ENCODE data around the gene TWIST2.

TWIST2 gene

DNA sequence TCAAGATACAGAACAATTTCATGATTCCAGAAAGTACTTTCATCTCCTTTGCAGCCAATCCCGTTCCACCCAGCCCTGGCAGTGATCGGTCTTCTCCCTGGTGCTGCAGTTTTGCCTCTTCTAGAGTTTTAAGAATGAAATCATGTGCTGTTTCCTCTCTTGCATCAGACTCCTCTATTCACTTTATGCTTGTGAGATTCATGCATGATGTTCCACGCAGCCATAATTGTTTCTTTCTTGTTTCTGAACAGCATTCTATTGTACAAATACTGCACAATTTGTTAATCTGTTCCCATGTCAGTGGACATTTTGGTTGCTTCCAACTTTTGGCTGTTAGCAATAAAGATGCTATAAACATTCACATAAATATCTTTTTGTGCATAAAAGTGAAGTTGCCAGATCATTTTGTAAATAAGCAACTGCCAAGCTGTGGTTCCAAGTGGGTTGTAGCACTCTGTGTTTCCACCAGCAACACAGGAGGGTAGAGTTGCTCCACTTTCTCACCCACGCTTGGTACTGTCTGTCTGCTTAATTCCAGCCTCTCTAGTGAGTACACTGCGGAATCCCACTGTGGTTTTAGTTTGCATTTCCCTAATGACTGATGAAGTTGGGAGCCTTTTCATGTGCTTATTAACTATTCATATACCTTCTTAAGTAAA lies 104.5 kb downstream of the TWIST2 start:
- DNase-seq, result peak in 1 of 51 donors; percentile 22

DNA sequence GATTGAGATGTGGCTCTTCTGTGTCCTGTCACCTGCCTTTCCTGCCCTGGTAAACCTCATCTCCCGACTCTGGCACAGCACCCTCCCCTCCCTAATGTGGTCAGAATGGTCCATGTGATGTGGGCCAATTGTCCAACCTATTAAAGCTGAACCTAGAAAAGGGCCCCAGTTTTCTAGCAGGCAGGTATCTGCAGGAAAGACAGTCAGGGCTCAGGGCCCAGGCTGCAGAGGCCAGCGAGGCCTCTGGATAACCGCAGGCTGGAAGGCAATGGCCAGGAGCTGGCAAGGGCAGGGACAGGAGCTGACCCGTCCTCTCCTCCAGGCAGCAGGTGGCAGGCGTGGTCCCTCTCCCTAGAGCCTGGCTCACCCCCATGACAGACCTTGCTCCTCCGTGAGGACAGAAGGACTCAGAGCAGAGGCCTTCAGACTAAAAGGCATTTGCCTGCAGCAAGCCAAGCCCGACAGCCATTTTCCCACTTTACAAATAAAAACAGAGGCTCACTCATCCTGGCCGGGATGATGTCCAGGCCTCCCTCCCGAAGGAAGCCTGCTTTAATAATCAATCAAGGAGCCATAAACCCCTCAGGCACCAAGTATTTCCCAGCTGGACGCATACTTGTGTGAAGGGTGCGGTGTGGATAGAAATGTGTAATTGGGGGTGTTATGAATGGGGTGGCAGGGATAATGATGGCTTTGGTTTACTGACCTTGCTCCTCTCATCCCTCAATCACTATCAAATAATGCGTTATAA lies 107.1 kb downstream of the TWIST2 start:
- DNase-seq, result no peak

DNA sequence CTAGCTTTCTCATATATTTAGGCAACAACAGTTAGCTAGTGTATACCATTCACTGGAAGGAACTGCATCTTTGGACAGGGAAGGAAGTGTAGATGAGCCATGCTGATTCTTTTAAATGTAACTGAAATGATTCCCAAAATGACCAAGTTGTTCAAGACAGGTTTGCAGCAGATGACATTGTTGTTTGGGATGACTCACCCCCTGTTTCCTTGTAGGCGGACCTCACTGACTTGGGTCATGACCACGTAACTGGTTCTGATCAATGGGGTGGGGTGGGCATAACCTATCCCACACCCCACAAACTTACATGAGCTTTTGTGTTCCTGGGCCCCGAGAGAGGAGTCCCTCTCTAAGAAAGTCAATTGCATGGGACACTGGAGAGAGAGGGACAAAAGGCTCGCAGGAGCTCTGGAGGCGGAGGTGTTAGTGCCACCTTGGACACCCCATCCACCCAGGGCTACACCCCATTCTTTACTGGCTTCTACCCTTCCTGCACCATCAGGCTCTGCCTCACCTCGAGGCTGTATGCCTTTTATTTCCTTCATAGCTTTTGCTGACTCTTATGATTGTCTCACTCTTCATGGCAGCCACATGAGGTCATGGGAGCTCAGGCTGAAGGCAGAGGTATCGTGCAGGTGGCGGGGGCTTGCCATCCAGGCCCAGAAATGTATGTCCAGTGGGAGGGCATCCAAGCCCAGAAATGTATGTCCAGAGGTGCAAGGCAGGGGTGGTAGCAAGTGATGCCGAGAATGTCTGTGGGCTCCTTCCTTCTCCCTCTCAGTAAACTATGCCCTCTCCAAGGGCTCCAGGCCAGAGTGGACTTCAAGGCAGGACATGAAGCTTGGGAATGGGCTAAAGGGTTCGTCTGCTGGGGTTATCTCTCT lies 108.0 kb downstream of the TWIST2 start:
- DNase-seq, result no peak

DNA sequence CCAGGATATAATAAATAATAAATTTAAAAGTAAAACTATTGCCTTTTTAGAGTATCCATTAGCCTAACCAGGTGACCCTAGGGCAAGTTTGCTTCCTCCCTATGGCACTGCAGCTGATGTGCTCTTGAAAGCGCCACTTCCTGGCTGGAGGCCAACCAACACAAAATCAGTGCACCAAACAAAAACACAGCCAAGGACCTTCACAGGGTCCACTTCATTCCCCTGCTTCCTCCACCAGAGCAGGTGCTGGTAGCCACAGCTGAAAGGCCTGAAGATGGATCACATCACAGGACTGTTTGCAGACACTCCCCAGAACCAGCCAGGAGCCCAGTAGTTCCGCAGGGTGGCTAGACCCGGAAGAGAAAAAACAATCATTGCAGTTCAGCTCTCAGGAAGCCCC lies 108.8 kb downstream of the TWIST2 start:
- no peak for DNase-seq
